Neural crest cell (in vitro differentiated cells): ENCODE measurements around the gene KRTAP1-3. TPM values are rescaled to one million over a fixed set of nuclear protein-coding genes. Genes with fewer than 3 reads are reported as not detected.

Source experiments
- DNase-seq: peaks from one replicate; pipeline ENCODE4 v3.0.0; 2021; ENCODE audit warnings: low read depth, mixed read lengths, low spot score
- H3K27ac Mint-ChIP-seq: one replicate; pipeline ENCODE4 v1.8.0; 2021; ENCODE audit warnings: mild to moderate bottlenecking, mixed read lengths; ENCODE audit not compliant: unreplicated experiment
- H3K27me3 Mint-ChIP-seq: 2 replicates; pipeline ENCODE4 v1.8.0; 2021; ENCODE audit warnings: low read depth, mild to moderate bottlenecking, mixed read lengths
- H3K36me3 Mint-ChIP-seq: 2 replicates; pipeline ENCODE4 v1.8.0; 2021; ENCODE audit warnings: low read depth, mild to moderate bottlenecking, mixed read lengths
- H3K4me1 Mint-ChIP-seq: 2 replicates; pipeline ENCODE4 v1.8.0; 2021; ENCODE audit warnings: mixed read lengths
- H3K4me3 Mint-ChIP-seq: one replicate; pipeline ENCODE4 v1.8.0; 2021; ENCODE audit warnings: mild to moderate bottlenecking, mixed read lengths
- H3K9me3 Mint-ChIP-seq: 2 replicates; pipeline ENCODE4 v1.8.0; 2021; ENCODE audit warnings: mixed read lengths
- CTCF ChIP-seq: fragments of 200-600 bp; sonication (generic); conservative IDR thresholded peaks from 2 replicates; pipeline ENCODE4 v1.5.0; 2021; ENCODE audit warnings: antibody characterized with exemption, mild to moderate bottlenecking
- total RNA-seq: library from RNA; stranded (reverse); gene quantifications from 2 replicates; pipeline ENCODE4 v1.2.1, GENCODE V29; 2021

KRTAP1-3 gene
- total RNA-seq, 1 donor from 2014 or later: not detected

GRCh38 chr17:41009936-41010335, 24.7 kb downstream of the KRTAP1-3 start:
- Mint-ChIP-seq H3K9me3 (no peaks in the 10 kb centered on the region), H3K27ac (no peak overlapping the region), H3K36me3 (no peaks in the 10 kb centered on the region), H3K27me3 (no peaks in the 10 kb centered on the region), H3K4me3 (no peak overlapping the region), H3K4me1 (no peaks in the 10 kb centered on the region)
- DNase-seq: no peak
- TF ChIP-seq CTCF: no peak

- Mint-ChIP-seq H3K27ac (no peak overlapping the region), H3K4me3 (no peak overlapping the region), H3K9me3 (no peaks in the 10 kb centered on the region), H3K36me3 (no peaks in the 10 kb centered on the region), H3K4me1 (no peaks in the 10 kb centered on the region), H3K27me3 (peaks cover 2% of the 10 kb centered on the region)
- no peak for DNase-seq
- no peak for TF ChIP-seq CTCF
These were observed 25.3 kb downstream of the KRTAP1-3 start for GRCh38 chr17:41009301-41009760.

GRCh38 chr17:41008811-41009210, 25.9 kb downstream of the KRTAP1-3 start, which contains the start of gene KRTAP3-1:
KRTAP3-1 (minus strand) TSS chr17:41009128; CDS start chr17:41009074, 54 bp downstream.
- Mint-ChIP-seq H3K27ac (no peak within 1 kb of the TSS), H3K36me3 (no peaks in the 10 kb centered on the region), H3K9me3 (no peaks in the 10 kb centered on the region), H3K4me3 (no peak within 1 kb of the TSS), H3K4me1 (no peaks in the 10 kb centered on the region), H3K27me3 (peaks cover 2% of the 10 kb centered on the region)
- no peak for DNase-seq
- TF ChIP-seq CTCF: no peak

GRCh38 chr17:41004397-41004796, 30.3 kb downstream of the KRTAP1-3 start:
- peaks cover 5% of the 10 kb centered on the region for H3K27me3 Mint-ChIP-seq
- DNase-seq: no peak
- no peak for TF ChIP-seq CTCF
- H3K4me3 Mint-ChIP-seq: no peak overlapping the region
- no peaks in the 10 kb centered on the region for H3K4me1 Mint-ChIP-seq
- H3K27ac Mint-ChIP-seq: no peak overlapping the region
- H3K36me3 Mint-ChIP-seq: no peaks in the 10 kb centered on the region
- H3K9me3 Mint-ChIP-seq: no peaks in the 10 kb centered on the region

GRCh38 chr17:41003926-41004325, 30.7 kb downstream of the KRTAP1-3 start:
- Mint-ChIP-seq H3K9me3 (no peaks in the 10 kb centered on the region), H3K4me3 (no peak overlapping the region), H3K27ac (no peak overlapping the region), H3K36me3 (no peaks in the 10 kb centered on the region), H3K27me3 (peaks cover 6% of the 10 kb centered on the region), H3K4me1 (no peaks in the 10 kb centered on the region)
- no peak for TF ChIP-seq CTCF
- DNase-seq: no peak
